NT2/D1 (cell line): ENCODE measurements around the gene PDE1C.

Experiments
- DNase-seq: peaks from one replicate; pipeline ENCODE4 v3.0.0-alpha.2; 2011; ENCODE audit warnings: low read depth, low spot score
- H3K27me3 ChIP-seq: 2 replicates; pipeline ENCODE4 v1.6.0; 2011; ENCODE audit warnings: mild to moderate bottlenecking; ENCODE audit not compliant: insufficient read length, insufficient read depth
- H3K36me3 ChIP-seq: 2 replicates; pipeline ENCODE4 v1.6.1; 2011; ENCODE audit warnings: mild to moderate bottlenecking, low read length, mixed read lengths; ENCODE audit not compliant: insufficient read depth, insufficient read length
- H3K4me1 ChIP-seq: 2 replicates; pipeline ENCODE4 v1.5.1; 2011; ENCODE audit not compliant: insufficient read depth, insufficient read length
- H3K4me3 ChIP-seq: 2 replicates; pipeline ENCODE4 v1.5.1; 2011; ENCODE audit warnings: low read depth; ENCODE audit not compliant: insufficient read length
- H3K9ac ChIP-seq: 2 replicates; pipeline ENCODE4 v1.6.0; 2011; ENCODE audit warnings: low read depth; ENCODE audit not compliant: insufficient read length
- H3K9me3 ChIP-seq: 2 replicates; pipeline ENCODE4 v1.5.1; 2011; ENCODE audit warnings: mild to moderate bottlenecking, low read length; ENCODE audit not compliant: insufficient read depth
- SUZ12 ChIP-seq: IDR thresholded peaks from 2 replicates; pipeline ENCODE4 v1.6.1; 2011; ENCODE audit not compliant: insufficient read length, insufficient read depth; ENCODE audit errors: extremely low read depth
- YY1 ChIP-seq: IDR thresholded peaks from 2 replicates; pipeline ENCODE4 v1.6.1; 2011; ENCODE audit not compliant: insufficient read length, insufficient read depth
- ZNF274 ChIP-seq: IDR thresholded peaks from 2 replicates; pipeline ENCODE4 v1.6.1; 2011; ENCODE audit warnings: mild to moderate bottlenecking, low read depth, low read length

The PDE1C gene

DNA sequence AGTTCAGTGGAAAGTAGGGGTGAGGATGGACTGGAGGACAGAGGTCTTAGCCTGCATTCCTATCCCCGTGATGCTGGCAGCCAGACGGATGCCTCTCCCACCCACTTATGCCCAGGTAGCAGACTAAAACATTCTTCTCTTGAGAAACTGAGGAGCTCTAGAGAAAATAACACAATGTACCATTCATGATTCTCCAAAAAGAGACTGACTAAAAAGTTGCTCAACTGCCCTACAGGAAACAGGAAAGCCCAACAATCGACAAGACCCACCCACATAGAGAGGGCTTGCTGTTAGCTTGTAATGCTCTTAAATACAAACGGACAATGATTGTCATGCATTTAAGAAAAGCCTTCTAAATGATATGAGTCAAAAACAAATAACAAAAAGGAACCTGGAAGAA, 33.2 kb upstream of the PDE1C start:
- no peak for TF ChIP-seq YY1
- no peak for TF ChIP-seq ZNF274
- TF ChIP-seq SUZ12 = no peak
- DNase-seq = no peak
- H3K9me3 ChIP-seq = no peaks in the 10 kb centered on the region

DNA sequence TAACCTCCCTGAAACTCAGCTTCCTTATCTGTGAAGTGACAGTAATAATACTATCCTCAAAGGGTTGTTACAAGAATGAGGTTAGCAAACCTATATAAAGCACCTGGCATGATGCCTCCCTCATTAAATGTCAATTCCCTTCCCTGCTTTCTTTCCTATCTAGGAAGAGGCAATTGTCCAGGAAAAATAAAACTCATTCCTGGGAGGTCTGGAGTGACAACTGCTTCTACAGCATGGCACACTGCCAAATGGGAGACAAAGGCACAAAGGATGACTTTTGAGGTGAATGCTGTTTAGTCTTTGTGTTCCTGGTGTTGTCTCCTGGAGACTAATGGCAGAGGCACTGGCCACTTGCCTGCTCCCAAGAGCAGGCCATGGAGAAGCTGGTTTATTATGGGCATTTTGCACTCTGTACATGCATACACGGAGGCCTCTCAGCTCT, 32.2 kb upstream of the PDE1C start:
- no peaks in the 10 kb centered on the region for H3K4me1 ChIP-seq
- H3K4me3 ChIP-seq = no peak overlapping the region
- H3K9ac ChIP-seq = no peak overlapping the region
- DNase-seq = no peak
- no peaks in the 10 kb centered on the region for H3K9me3 ChIP-seq
- TF ChIP-seq SUZ12 (no peak), YY1 (no peak), ZNF274 (no peak)
- H3K36me3 ChIP-seq = no peaks in the 10 kb centered on the region
- H3K27me3 ChIP-seq = no peaks in the 10 kb centered on the region

More for the DNA sequence above, 33.2 kb upstream of the PDE1C start:
- H3K4me3 ChIP-seq = no peak overlapping the region
- H3K9ac ChIP-seq = no peak overlapping the region
- no peaks in the 10 kb centered on the region for H3K4me1 ChIP-seq
- no peaks in the 10 kb centered on the region for H3K36me3 ChIP-seq
- H3K27me3 ChIP-seq = no peaks in the 10 kb centered on the region

DNA sequence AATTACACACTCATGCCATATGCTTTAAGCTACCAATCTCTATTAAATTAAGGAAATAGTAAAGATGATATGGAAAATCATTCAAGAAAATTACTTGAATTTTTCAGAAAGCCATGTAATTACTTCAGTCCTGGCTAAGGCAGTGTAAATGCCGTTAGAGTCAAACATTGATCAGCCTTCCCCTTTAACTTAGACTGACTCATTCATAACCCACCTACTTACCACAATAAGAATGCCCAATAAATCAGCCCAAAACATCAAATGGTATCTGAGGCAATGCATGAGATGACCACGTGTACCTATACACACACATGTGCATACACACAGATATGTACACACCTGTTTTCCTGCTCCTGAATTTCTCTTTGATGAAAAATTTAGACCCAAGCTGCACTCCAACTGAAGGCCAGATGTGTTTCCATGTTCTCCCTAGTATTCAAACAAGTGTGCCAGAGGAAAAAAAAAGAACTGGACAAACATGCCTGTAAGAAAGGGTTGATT, 30.2 kb upstream of the PDE1C start:
- no peak for DNase-seq
- H3K9ac ChIP-seq = no peak overlapping the region
- no peaks in the 10 kb centered on the region for H3K36me3 ChIP-seq
- H3K9me3 ChIP-seq = no peaks in the 10 kb centered on the region
- no peak for TF ChIP-seq ZNF274
- no peak for TF ChIP-seq YY1
- TF ChIP-seq SUZ12 = no peak
- no peak overlapping the region for H3K4me3 ChIP-seq
- no peaks in the 10 kb centered on the region for H3K4me1 ChIP-seq
- no peaks in the 10 kb centered on the region for H3K27me3 ChIP-seq

DNA sequence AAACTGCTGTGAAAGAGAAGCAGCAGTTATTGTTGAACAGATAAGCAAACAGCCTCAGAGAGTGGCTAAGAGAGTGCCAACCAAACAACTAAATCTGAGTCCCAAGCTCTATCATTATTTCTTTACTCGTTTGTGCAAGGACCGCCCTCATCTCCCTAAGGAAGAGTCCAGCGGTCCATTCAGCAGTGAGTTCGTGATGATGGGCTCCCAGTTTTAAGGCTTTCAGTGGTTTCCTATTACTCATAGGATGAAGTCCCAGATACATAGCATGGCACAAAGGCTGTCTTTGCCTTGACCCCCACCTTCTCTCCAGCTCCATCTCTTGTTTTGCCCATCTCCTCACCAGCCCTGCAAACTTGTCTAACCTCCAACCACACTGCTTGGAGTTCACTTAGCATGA, 24.3 kb upstream of the PDE1C start:
- TF ChIP-seq YY1 (no peak), ZNF274 (no peak), SUZ12 (no peak)
- Histone ChIP-seq H3K9ac (no peak overlapping the region), H3K9me3 (no peaks in the 10 kb centered on the region)

DNA sequence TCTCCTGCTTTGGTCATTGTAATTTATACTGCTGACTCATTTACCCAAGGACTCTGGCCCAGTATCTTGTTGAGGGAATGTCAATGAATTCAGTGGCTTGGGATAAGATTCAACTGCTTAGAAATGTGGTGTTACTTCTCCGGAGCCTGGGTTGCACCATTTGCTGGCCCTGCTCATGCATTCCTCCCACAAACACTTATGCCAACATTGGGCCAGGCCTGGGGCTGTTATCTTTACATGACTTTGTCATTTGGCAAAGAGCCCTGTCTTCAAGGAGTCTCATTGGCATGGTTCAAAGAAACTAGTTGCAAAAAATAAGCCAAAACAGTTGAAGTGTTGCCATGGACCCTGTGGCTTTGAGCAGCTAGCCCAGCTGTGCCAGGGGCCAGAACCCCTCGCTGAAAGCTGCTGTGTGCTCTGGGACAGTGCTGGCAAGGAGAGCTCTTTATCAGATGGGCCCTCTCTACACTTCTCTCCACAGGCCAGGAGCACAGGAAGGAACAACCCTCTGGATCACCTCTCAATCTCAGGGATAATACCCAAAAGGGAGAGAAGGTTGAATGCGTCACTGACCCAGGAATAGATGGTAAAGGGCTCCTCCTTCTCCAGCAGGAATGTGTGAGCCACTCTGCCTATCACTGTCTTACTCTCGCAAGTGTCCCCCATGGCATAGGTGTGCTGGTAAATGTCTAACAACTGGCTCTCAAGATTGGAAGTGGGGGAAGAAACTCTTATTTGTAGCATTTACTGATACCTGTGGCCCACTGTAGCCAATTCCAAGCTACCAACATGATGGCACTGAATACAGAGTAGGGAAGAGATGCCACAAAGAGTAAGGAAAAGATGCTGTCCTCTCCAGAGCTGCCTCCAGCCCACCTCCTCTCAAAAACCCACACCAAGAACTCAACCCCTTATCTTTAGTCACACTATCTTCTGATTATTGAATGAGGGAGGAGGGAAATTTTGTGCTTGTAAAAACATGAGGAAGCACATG, 23.5 kb upstream of the PDE1C start:
- DNase-seq = no peak
- no peak overlapping the region for H3K4me3 ChIP-seq
- H3K4me1 ChIP-seq = no peaks in the 10 kb centered on the region
- TF ChIP-seq YY1 (no peak), SUZ12 (no peak), ZNF274 (no peak)
- no peaks in the 10 kb centered on the region for H3K27me3 ChIP-seq
- H3K36me3 ChIP-seq = no peaks in the 10 kb centered on the region
- no peak overlapping the region for H3K9ac ChIP-seq
- H3K9me3 ChIP-seq = no peaks in the 10 kb centered on the region

More for the DNA sequence above, 24.3 kb upstream of the PDE1C start:
- Histone ChIP-seq H3K4me1 (no peaks in the 10 kb centered on the region), H3K4me3 (no peak overlapping the region), H3K36me3 (no peaks in the 10 kb centered on the region), H3K27me3 (no peaks in the 10 kb centered on the region)
- DNase-seq = no peak

DNA sequence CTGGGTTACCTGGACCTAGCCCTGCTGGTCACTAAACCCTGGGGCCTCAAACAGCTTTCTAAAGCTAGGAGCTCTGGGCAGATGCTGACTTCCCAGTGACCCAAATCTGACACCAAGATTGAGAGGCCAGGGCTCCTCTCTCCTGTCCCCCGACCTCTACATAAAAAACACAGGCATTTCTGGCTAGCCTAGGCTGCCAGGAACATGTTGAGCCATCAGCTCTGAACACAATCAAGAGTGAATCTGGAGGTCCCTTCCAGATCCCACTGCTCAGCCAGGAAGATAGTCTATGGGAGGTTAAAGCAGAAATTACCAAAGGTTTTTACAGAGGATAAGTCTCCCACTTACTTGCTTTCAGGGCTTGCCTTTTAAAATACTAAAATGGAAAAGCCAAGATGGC, 22.1 kb upstream of the PDE1C start:
- Histone ChIP-seq H3K36me3 (no peaks in the 10 kb centered on the region), H3K27me3 (no peaks in the 10 kb centered on the region), H3K9me3 (no peaks in the 10 kb centered on the region), H3K9ac (no peak overlapping the region), H3K4me1 (no peaks in the 10 kb centered on the region), H3K4me3 (no peak overlapping the region)
- no peak for TF ChIP-seq ZNF274
- no peak for TF ChIP-seq SUZ12
- no peak for TF ChIP-seq YY1
- no peak for DNase-seq

DNA sequence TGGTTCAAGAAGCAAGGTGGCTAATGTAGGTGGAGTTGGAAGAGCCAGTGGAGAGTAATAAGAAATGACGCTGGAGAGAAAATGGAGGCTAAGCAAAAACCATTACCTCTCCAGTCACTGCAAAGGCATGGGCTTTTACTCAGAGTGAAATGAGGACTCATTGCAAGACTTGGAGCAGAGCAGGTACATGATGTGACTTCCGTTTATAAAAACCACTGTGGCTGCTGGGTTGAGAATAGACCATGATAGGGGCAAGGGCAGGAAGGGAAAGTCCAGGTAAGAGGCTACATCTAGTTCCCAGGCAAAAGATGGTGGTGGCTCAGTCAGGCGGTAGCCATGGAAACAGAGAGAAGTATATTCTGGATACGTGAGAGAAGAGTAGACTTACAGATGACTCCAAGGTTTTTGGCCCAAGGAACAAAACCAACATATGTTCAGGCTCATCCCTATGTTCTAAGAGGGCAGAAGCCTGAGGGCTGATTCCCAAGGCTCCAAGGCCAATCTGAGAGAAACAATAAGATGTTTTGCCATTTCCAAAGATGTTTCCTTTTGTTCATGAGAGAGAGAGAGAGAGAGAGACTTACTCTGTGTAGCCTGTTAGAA, 21.5 kb upstream of the PDE1C start:
- Histone ChIP-seq H3K4me1 (no peaks in the 10 kb centered on the region), H3K9me3 (no peaks in the 10 kb centered on the region), H3K36me3 (no peaks in the 10 kb centered on the region), H3K4me3 (no peak overlapping the region), H3K27me3 (no peaks in the 10 kb centered on the region), H3K9ac (no peak overlapping the region)
- no peak for DNase-seq
- no peak for TF ChIP-seq SUZ12
- TF ChIP-seq YY1 = no peak
- no peak for TF ChIP-seq ZNF274
